ENCODE results near the gene SNF8.

GRCh38 chr17:48990882-48991357, 46.3 kb upstream of the SNF8 start:
- no peak for TF ChIP-seq POLR2A (IDR thresholded peaks at IDR 0.05; ENCODE audit: extremely low read depth, insufficient read length)
- TF ChIP-seq, protein P1, sequence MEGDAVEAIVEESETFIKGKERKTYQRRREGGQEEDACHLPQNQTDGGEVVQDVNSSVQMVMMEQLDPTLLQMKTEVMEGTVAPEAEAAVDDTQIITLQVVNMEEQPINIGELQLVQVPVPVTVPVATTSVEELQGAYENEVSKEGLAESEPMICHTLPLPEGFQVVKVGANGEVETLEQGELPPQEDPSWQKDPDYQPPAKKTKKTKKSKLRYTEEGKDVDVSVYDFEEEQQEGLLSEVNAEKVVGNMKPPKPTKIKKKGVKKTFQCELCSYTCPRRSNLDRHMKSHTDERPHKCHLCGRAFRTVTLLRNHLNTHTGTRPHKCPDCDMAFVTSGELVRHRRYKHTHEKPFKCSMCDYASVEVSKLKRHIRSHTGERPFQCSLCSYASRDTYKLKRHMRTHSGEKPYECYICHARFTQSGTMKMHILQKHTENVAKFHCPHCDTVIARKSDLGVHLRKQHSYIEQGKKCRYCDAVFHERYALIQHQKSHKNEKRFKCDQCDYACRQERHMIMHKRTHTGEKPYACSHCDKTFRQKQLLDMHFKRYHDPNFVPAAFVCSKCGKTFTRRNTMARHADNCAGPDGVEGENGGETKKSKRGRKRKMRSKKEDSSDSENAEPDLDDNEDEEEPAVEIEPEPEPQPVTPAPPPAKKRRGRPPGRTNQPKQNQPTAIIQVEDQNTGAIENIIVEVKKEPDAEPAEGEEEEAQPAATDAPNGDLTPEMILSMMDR (IDR thresholded peaks at IDR 0.05; ENCODE audit: low read depth, low read length), result no peak
- TF ChIP-seq, protein P2, sequence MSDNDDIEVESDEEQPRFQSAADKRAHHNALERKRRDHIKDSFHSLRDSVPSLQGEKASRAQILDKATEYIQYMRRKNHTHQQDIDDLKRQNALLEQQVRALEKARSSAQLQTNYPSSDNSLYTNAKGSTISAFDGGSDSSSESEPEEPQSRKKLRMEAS (IDR thresholded peaks at IDR 0.05; ENCODE audit: low read depth, low read length), result no peak
